ENCODE data around the gene SLC26A11. TPM values are rescaled to one million over a fixed set of nuclear protein-coding genes. Genes with fewer than 3 reads are reported as not detected.
"Not testable (repeated sequence)": the region's sequence is repeated elsewhere in the genome, so short reads cannot be mapped to it uniquely, and the experiment has no call there.

SLC26A11 gene
- total RNA-seq, 1 donor from 2014 or later = 9.2 TPM

GRCh38 chr17:80219013-80219762 is 1.0 kb upstream of the SLC26A11 start:
- peak; percentile 61 for DNase-seq

- no peak for DNase-seq
These were observed 519 bp upstream of the SLC26A11 start for GRCh38 chr17:80219763-80220053.

- DNase-seq = peak; percentile 44
These were observed 549 bp downstream of the SLC26A11 start for GRCh38 chr17:80220736-80221215.

GRCh38 chr17:80221351-80222105 is 1.3 kb downstream of the SLC26A11 start:
- no peak for DNase-seq

- DNase-seq = no peak
These were observed 2.3 kb downstream of the SLC26A11 start for GRCh38 chr17:80222376-80223141.

GRCh38 chr17:80223142-80223815 is 3.1 kb downstream of the SLC26A11 start:
- DNase-seq = no peak

GRCh38 chr17:80223838-80224497 is 3.7 kb downstream of the SLC26A11 start:
- DNase-seq = no peak

- no peak for DNase-seq
These were observed 4.5 kb downstream of the SLC26A11 start for GRCh38 chr17:80224683-80225082.

- no peak for DNase-seq
These were observed 5.0 kb downstream of the SLC26A11 start for GRCh38 chr17:80225230-80225629.

GRCh38 chr17:80227156-80227555 is 6.9 kb downstream of the SLC26A11 start:
- DNase-seq = no peak

GRCh38 chr17:80227666-80228065 is 7.4 kb downstream of the SLC26A11 start:
- DNase-seq = no peak

- DNase-seq = no peak
These were observed 8.2 kb downstream of the SLC26A11 start for GRCh38 chr17:80228477-80228876.

GRCh38 chr17:80229011-80229410 is 8.8 kb downstream of the SLC26A11 start:
- DNase-seq = no peak

GRCh38 chr17:80232438-80232837 is 12.2 kb downstream of the SLC26A11 start:
- DNase-seq = no peak

GRCh38 chr17:80233202-80233601 is 13.0 kb downstream of the SLC26A11 start:
- DNase-seq = no peak

GRCh38 chr17:80236911-80237310 is 16.7 kb downstream of the SLC26A11 start:
- no peak for DNase-seq

GRCh38 chr17:80237386-80237785 is 17.2 kb downstream of the SLC26A11 start:
- no peak for DNase-seq

- DNase-seq = no peak
These were observed 22.3 kb downstream of the SLC26A11 start for GRCh38 chr17:80242505-80242904.

- no peak for DNase-seq
These were observed 23.6 kb downstream of the SLC26A11 start for GRCh38 chr17:80243526-80244433.

GRCh38 chr17:80244448-80244847 is 24.2 kb downstream of the SLC26A11 start:
- DNase-seq = not testable (repeated sequence)

Measured in tongue (tissue), 2 donors.